GM23248 (cell line): ENCODE data around the gene LARP4B. TPM values are rescaled to one million over a fixed set of nuclear protein-coding genes. Genes with fewer than 3 reads are reported as not detected.

Source experiments
- DNase-seq: peaks from one replicate; pipeline ENCODE4 v3.0.0-alpha.2; 2015
- H2AFZ ChIP-seq: fragments of 200-600 bp; sonication (generic); 2 replicates; pipeline ENCODE4 v1.6.1; 2016; ENCODE audit warnings: antibody characterized with exemption
- H3F3A ChIP-seq: fragments of 200-600 bp; sonication (generic); 2 replicates; pipeline ENCODE4 v1.6.1; 2016; ENCODE audit warnings: mild to moderate bottlenecking, antibody characterized with exemption, mixed run types; ENCODE audit not compliant: insufficient read depth
- H3K27ac ChIP-seq: fragments of 200-600 bp; sonication (generic); 2 replicates; pipeline ENCODE4 v1.5.1; 2016; ENCODE audit warnings: mild to moderate bottlenecking
- H3K27me3 ChIP-seq: fragments of 200-600 bp; sonication (generic); replicated peaks from 2 replicates; pipeline ENCODE4 v1.6.1; 2016; ENCODE audit warnings: mild to moderate bottlenecking; ENCODE audit not compliant: insufficient read depth
- H3K36me3 ChIP-seq: fragments of 200-600 bp; sonication (generic); 2 replicates; pipeline ENCODE4 v1.6.1; 2016; ENCODE audit warnings: low read depth, mild to moderate bottlenecking
- H3K4me1 ChIP-seq: fragments of 200-600 bp; sonication (generic); 2 replicates; pipeline ENCODE4 v1.6.1; 2016; ENCODE audit warnings: mild to moderate bottlenecking; ENCODE audit not compliant: insufficient read depth
- H3K4me2 ChIP-seq: fragments of 200-600 bp; sonication (generic); one replicate; pipeline ENCODE4 v1.6.1; 2016; ENCODE audit warnings: mild to moderate bottlenecking; ENCODE audit not compliant: unreplicated experiment
- H3K4me3 ChIP-seq: fragments of 200-600 bp; sonication (generic); 2 replicates; pipeline ENCODE4 v1.5.1; 2016; ENCODE audit warnings: mild to moderate bottlenecking
- H3K79me2 ChIP-seq: fragments of 200-600 bp; sonication (generic); 2 replicates; pipeline ENCODE4 v1.6.1; 2016; ENCODE audit warnings: mild to moderate bottlenecking; ENCODE audit not compliant: insufficient read depth
- H3K9ac ChIP-seq: fragments of 200-600 bp; sonication (generic); 2 replicates; pipeline ENCODE4 v1.6.1; 2016; ENCODE audit warnings: mild to moderate bottlenecking
- H3K9me2 ChIP-seq: fragments of 200-600 bp; sonication (generic); 2 replicates; pipeline ENCODE4 v1.6.1; 2016; ENCODE audit warnings: mixed run types, mild to moderate bottlenecking, moderate library complexity; ENCODE audit not compliant: insufficient read depth
- H3K9me3 ChIP-seq: fragments of 200-600 bp; sonication (generic); one replicate; pipeline ENCODE4 v1.6.1; 2017; ENCODE audit warnings: low read depth
- H4K20me1 ChIP-seq: fragments of 200-600 bp; sonication (generic); 2 replicates; pipeline ENCODE4 v1.6.0; 2016; ENCODE audit not compliant: insufficient read depth
- EZH2 ChIP-seq: fragments of 200-600 bp; sonication (generic); IDR thresholded peaks from 2 replicates; pipeline ENCODE4 v1.6.1; 2018; ENCODE audit warnings: antibody characterized with exemption, mild to moderate bottlenecking; ENCODE audit not compliant: insufficient read depth, poor library complexity, severe bottlenecking
- EZH2phosphoT487 ChIP-seq: fragments of 200-600 bp; sonication (generic); IDR thresholded peaks from 2 replicates; pipeline ENCODE4 v1.6.1; 2018; ENCODE audit warnings: antibody characterized with exemption, moderate library complexity, mild to moderate bottlenecking, low read depth; ENCODE audit not compliant: insufficient read depth
- WGBS, 2 experiments: methylation state at CpG; one replicate each; pipeline ENCODE4 v1.1.6; 2015 to 2017; ENCODE audit warnings: low lambda C conversion rate in 2 of 2, low coverage in 1 of 2; ENCODE audit errors: missing lambda C conversion rate in 2 of 2; 5-methylcytosine and 5-hydroxymethylcytosine counted together
- in situ Hi-C: fragments of 300-500 bp; cut with MboI; formaldehyde crosslinking; loops from 2 replicates; pipeline ENCODE4 v1.15.0; 2020
- polyA plus RNA-seq: library from polyadenylated mRNA; unstranded; fragments of >200 nt; fragmentation: Nextera tagmentation; extraction: Ambion mirVana; gene quantifications from 2 replicates; pipeline ENCODE4 v1.2.1, GENCODE V29; 2016
- total RNA-seq: library from RNA; depleted of rRNA; stranded (reverse); fragments of >200 nt; shearing (Covaris generic); gene quantifications from 2 replicates; pipeline ENCODE4 v1.2.3, GENCODE V29; 2014

The LARP4B gene
- total and polyA plus RNA-seq, 2 experiments from 2014 or later = 20.7 to 30.8 TPM

DNA sequence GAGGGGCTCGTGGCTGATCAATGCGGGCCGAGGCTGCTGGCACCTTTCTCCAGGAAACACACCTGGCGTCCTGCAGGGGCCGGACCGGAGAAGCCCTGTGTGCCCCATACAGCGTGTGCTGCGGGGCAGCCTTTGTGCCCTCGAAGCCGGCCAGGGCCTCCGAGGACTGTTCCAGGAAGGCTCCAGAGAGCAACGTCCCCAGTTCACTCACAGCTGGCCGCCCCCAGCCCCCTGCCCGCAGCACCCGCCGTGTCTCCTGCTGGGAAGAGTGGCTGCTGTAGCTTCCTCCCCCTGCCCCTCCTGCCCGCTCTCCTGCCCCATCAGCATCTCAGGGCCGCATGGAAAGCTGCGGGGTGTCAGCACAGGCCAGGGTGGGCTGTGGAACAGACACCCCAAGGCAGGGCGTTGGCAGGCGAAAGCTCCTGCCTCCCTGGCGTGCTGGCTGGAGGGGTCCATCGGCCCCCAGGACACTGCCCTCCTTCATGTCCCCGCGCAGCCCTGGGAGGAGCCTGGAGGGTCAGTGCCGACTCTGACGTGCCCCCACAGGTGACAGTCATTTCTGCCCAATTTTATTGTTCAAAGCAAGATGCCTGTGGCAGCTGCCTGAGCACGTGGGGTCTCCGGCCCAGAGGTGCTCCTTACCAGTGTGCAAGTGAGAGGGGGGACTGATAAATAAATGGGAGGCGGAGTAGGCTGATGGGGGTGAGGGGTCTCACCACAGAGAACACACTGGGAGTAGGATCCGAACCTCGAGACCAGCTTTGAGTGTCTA is 146.2 kb downstream of the LARP4B start:
- peak overlapping the region; percentile 54 for H3K4me2 ChIP-seq
- H3F3A ChIP-seq = no peaks in the 10 kb centered on the region
- H3K4me1 ChIP-seq = no peaks in the 10 kb centered on the region
- peak overlapping the region; percentile 76 for H2AFZ ChIP-seq
- H3K27me3 ChIP-seq = no peaks in the 10 kb centered on the region
- H3K9me3 ChIP-seq = no peaks in the 10 kb centered on the region
- peak overlapping the region; percentile 62 for H3K4me3 ChIP-seq
- WGBS, 2 experiments = 61 to 68% methylated on average over 20 to 32 of the region's 32 CpGs
- no peaks in the 10 kb centered on the region for H3K9me2 ChIP-seq
- DNase-seq = no peak
- TF ChIP-seq EZH2 (no peak), EZH2phosphoT487 (no peak)
- no peaks in the 10 kb centered on the region for H4K20me1 ChIP-seq
- H3K9ac ChIP-seq = peak overlapping the region; percentile 83
- H3K79me2 ChIP-seq = no peaks in the 10 kb centered on the region
- H3K36me3 ChIP-seq = no peaks in the 10 kb centered on the region
- in situ Hi-C loops = no loop called here
- peak overlapping the region; percentile 49 for H3K27ac ChIP-seq

DNA sequence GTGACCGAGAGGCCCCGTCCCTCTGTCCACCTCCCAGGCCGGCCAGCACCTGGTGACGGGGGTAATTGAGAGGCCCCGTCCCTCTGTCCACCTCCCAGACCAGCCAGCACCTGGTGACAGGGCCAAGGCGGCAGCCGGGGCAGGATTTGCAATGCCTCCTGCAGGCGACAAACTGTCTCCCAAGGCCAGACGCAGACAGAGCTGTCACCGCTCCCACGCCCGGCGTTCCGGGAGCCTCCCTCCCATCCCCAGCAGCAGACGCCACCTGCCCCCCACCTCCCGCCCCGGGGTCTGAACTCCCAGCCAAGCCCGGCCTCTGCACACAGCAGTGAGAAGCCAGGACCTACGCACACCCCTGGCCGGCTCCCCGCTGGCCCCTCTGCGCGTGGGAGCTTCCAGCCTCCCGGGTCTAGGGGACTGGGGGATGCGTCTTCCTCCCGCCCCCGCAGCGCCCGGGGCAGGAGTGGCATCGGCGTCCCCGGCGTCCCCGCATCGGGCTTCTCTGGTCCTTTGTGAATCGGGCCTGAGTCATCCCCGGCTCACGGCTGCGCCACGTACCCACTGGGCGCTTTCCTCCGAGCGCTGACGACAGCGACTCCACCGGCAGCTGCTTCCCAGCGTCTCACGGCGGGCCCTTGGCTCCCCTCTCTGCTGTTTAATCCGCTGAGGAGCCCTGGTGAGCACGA is 147.0 kb downstream of the LARP4B start:
- peak; percentile 96 for DNase-seq
- peak overlapping the region; percentile 49 for H3K27ac ChIP-seq
- H3K9me3 ChIP-seq = no peaks in the 10 kb centered on the region
- in situ Hi-C loops = no loop called here
- peak overlapping the region; percentile 76 for H2AFZ ChIP-seq
- no peaks in the 10 kb centered on the region for H3K9me2 ChIP-seq
- no peaks in the 10 kb centered on the region for H3F3A ChIP-seq
- peak overlapping the region; percentile 62 for H3K4me3 ChIP-seq
- H3K9ac ChIP-seq = peak overlapping the region; percentile 83
- TF ChIP-seq EZH2 (no peak), EZH2phosphoT487 (no peak)
- no peaks in the 10 kb centered on the region for H4K20me1 ChIP-seq
- no peaks in the 10 kb centered on the region for H3K27me3 ChIP-seq
- 1 to 2% methylated on average over 35 to 45 of the region's 51 CpGs for whole genome bisulfite sequencing, 2 experiments
- H3K79me2 ChIP-seq = no peaks in the 10 kb centered on the region
- no peaks in the 10 kb centered on the region for H3K4me1 ChIP-seq
- H3K36me3 ChIP-seq = no peaks in the 10 kb centered on the region
- H3K4me2 ChIP-seq = peak overlapping the region; percentile 54

DNA sequence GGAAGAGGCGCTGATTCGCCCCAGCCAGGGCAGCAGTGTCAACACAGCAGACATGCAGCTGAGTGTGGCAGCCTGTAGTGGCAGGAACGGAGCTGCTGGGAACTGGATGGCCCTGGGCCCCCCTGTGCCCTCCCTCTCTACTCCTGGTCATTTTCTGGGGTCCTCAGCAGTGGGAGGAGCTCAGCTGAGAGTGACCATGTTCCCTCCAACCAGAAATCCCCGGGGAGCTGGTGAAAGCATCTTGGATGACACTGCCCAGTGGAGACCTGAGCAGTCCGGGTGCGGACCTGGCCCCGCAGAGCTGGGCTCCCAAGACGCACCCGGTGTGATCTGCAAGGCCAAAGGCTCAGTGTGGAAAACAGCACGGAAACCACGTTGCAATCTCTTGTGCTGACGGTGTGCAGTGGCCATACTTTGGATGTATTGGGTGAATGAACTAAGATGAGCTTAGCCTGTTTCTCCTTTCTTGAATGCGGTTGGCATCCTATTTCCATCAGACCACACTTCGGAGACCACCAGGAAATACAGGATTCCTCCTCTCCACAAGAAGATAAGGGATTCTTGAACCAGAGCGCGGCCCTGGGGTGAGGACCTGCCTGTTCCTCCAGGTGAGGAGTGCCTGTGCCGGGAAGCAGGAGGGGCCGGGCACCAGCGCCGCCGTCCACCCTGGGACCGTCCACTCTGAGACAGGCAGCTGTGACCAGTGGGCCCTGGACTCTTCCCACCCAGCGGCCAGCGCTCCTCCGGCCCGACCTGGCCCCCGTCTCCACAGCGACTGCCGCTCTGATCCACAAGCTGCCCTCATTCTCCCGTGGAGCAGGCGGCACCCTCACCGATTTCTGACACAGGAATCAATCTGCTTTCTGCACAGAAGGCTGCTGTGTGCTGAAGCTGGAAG is 148.5 kb downstream of the LARP4B start:
- Histone ChIP-seq H2AFZ (no peak overlapping the region), H3K27ac (no peak overlapping the region), H3K4me3 (no peak overlapping the region), H3K79me2 (no peaks in the 10 kb centered on the region), H3K9ac (no peak overlapping the region), H4K20me1 (no peaks in the 10 kb centered on the region), H3K4me1 (no peaks in the 10 kb centered on the region), H3K27me3 (no peaks in the 10 kb centered on the region), H3K9me3 (no peaks in the 10 kb centered on the region), H3F3A (no peaks in the 10 kb centered on the region), H3K9me2 (no peaks in the 10 kb centered on the region), H3K4me2 (no peak overlapping the region), H3K36me3 (no peaks in the 10 kb centered on the region)
- no peak for DNase-seq
- TF ChIP-seq EZH2phosphoT487 (no peak), EZH2 (no peak)
- in situ Hi-C loops = no loop called here
- WGBS, 2 experiments = 86 to 87% methylated on average over 30 to 32 of the region's 32 CpGs
